HG03064 (cell line): ENCODE results near the gene APOBEC3H.

Experiments used
- ATAC-seq: cut with Tn5 transposase; IDR thresholded peaks from one replicate; pipeline ENCODE4 v1.9.1; 2021; ENCODE audit warnings: low read depth; ENCODE audit not compliant: unreplicated experiment

The APOBEC3H gene

DNA sequence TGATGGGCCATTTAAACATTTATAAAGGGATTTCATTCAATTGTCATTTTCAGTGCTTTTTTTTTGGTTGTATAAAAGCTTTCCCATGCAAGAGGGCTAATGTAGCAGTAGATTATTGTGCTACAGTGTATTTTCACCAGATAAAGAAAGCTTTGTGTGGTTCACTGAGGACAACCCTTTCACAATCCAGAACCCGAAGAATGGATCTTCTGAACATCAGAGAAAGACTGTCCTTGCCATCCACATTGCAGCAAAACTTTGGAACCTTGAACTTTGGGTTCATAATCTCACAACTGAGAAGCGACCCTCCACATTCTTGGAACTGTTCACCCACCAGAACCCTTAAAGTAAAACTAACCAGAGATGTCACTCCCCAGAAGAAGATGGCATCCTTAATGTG is 9.3 kb downstream of the APOBEC3H start:
- ATAC-seq: no peak

DNA sequence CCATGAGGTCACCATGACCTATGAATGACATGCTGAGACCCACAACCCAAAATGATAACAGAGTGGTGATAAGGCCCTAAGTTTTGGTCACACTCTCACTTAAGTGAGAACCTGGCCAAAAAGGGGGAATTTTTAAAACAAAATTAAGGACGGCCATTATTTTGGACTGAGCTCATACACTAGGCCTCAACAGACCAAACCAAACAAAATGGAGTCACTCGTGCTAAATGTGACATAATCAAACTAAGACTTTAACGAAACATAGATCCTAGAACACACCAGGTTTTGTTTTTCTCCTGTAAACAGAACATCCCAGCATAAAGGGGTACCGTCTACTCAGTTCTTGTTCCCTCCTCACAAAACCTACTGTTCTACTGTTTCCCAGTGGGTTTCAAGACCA is 11.4 kb downstream of the APOBEC3H start:
- no peak for ATAC-seq

GRCh38 chr22:39109361-39109760 is 12.3 kb downstream of the APOBEC3H start:
- no peak for ATAC-seq

DNA sequence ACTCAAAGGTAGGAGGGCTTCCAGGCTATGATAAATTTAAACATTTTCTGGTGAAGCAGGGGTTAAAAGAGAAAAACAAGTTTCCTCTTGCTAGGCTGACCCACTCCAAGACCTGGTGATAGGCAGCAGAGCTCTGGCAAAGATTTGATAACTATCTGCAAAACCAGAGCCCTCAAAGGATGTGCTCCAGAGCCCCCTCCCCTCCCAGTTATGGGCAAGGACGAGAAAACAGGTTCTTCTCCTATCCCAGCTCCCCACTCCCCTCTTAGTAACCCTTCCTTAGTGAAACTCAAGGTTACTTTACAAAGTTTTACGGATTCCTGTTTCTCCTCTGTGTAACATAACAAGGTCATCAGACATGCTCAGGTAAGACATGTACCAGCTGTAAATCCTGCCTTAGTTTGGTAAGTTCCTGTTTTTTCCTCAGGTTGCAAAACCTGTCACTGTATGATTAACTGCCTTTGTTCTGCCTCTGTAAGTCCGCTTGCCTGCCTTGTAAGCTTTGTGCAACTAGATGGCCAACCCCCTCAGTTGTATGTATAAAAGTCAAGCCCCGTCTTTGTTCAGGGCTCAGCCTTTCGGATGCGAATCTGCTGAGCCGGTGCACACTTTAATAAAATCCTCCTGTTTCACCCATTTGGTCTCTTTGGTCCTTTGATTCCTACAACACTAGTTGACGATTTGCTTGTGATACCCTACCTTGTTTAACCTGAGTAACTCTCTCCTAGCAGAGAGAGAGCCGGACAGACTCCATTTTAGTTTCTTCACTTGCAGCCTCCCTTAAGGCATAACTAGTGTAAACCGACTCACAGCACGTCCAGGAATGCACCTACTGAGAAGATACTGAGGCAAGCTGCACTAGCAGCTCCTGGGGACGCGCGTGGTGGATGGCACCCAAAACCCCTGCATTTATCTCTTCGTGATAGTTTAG is 13.9 kb downstream of the APOBEC3H start:
- ATAC-seq: no peak

- ATAC-seq: no peak
Observed at GRCh38 chr22:39114112-39114511, 17.1 kb downstream of the APOBEC3H start.

- no peak for ATAC-seq
Observed at GRCh38 chr22:39115570-39115969, 18.5 kb downstream of the APOBEC3H start.

- no peak for ATAC-seq
Observed at GRCh38 chr22:39115977-39116621, 19.1 kb downstream of the APOBEC3H start.

GRCh38 chr22:39117585-39118191 is 20.6 kb downstream of the APOBEC3H start:
- ATAC-seq: no peak

DNA sequence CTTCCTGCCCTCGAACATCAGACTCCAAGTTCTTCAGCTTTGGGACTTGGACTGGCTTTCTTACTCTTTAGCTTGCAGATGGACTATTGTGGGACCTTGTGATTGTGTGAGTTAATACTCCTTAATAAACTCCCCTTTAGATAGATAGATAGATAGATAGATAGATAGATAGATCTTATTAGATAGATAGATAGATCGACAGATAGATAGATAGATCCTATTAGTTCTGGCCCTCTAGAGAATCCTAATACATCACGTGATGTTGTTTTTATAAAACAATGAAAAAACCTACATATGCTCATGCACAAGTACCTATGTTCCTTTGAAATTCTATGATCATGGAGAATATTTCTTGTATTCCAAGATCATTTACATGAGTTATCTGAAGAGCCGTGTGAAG is 23.9 kb downstream of the APOBEC3H start:
- ATAC-seq: no peak

DNA sequence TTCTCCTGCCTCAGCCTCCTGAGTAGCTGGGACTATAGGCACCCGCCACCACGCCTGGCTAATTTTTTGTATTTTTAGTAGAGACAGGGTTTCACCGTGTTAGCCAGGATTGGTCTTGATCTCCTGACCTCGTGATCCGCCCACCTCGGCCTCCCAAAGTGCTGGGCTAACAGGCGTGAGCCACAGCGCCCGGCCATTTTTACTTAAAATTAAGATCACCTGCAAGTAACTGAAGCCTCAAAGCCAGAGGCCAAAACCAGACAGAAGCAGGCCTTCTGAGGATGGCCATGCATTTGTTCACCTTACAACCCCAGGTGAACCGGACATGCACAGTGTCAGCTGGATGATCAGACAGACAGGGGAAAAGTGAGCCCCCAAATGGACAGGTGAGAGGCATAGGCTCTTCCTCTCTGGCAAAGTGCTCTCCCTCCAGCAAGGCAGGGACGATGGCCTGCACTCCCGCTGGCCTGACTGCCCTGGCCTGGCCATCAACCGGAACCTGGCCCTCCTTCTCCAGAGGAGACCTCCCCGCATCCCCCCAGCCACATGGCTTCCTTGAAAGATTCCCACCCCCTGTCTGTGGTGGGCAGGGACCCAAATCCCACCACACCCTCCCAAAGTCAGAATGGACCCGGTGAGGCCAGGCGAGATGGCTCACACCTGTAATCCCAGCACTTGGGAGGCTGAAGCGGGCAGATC is 25.9 kb downstream of the APOBEC3H start:
- no peak for ATAC-seq

DNA sequence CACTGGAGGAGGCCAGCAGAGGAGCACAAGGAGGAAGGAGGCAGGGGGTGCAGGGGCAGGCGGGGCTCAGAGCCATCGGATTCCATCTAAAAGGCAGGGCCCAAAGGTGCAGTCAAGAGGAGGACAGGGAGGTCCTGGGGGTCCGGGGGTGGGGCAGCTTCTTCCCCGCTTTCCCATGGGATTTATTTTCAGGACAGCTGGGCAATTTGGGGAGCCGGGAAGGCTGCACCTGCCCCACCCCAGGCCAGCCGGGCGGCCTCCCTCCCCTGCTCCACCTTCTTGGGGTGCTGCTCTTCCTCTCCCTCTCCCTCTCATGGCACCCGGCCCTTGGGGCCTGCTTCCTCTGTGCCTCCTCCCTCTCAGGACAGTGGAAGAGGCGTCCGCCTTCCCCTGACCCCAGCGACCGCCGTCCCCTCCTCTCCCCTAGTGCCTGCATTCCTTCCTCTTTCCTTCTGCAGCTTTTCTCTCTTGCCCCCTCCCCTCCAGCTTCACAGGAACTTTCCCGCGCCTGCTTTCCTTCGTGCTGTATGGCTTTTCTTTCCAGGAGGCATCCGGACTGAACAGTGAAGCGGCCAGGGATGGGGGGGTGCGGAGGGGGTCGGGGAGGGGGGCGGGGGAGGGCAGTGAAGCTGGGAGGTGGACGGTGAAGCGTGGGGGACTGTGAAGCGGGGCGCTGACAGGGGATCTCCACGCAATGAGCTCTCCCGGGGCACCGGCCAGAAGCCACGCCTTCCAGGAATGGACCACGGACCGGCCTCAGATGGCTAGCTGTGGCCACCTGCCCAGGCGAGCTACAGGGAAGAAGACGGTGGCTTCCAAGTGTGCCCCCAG is 26.9 kb downstream of the APOBEC3H start:
- ATAC-seq: no peak

DNA sequence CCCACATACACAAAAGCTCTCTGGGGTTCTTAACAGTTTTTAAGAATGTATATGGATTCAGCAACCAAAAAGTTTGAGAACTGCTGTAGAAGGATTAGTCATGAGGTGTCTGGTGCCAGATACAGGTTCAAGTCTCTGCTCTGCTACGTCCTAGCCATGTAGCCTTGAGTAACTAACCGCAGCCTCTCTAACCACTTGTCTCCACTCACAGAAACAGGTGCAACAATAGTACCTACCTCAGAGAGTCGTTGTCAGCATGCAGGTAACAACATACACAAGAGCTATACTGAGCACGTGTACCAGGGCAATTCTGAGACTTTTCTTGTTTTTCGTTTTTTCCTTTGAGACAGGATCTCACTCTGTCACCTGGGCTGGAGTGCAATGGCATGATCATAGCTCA is 28.6 kb downstream of the APOBEC3H start:
- ATAC-seq: no peak

DNA sequence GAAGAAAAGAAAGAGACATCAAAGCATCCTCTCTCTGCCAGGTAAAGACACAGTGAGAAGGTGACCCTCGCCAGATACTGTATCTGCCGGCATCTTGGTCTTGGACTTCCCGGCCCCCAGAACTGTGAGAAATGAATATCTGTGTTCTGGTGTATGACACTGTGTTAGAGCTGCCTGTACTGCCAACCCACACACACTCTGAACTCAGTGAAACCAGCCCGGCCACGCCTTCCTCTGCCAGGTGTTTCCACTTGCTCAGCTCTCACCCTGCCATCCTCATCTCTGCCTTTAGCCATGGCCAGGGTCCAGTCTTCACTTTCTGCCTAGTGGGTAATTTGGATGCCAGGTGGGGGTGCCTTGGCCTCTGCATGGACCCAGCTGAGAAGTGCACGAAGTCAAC is 31.5 kb downstream of the APOBEC3H start:
- no peak for ATAC-seq

GRCh38 chr22:39129081-39129480 is 32.0 kb downstream of the APOBEC3H start:
- no peak for ATAC-seq

GRCh38 chr22:39129746-39130145 is 32.7 kb downstream of the APOBEC3H start:
- ATAC-seq: no peak

DNA sequence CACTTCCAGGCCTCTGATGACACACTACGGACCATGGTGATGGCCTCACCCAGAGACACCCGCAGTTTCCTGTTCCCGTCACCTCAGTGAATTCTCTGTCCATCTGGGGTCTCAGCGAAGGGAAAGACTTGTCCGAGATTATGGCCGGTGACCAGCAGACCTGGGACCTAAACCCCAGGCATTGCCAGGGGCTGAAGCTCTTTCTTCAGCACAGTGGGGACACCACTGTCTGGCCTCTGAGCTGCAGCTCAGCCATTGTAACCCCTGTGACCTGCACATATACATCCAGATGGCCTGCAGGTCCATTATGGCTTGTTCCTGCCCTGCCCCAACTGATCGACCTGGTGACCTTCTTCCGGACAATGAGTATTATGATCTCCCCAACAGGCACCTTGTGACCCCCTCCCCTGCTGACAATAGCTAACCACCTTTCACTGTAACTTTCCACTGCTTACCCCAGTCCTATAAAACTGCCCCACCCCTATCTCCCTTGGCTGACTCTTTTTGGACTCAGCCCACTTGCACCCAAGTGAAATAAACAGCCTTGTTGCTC is 33.2 kb downstream of the APOBEC3H start:
- ATAC-seq: no peak

- ATAC-seq: no peak
Observed at GRCh38 chr22:39130892-39131855, 34.1 kb downstream of the APOBEC3H start.

GRCh38 chr22:39132281-39132680 is 35.2 kb downstream of the APOBEC3H start:
- no peak for ATAC-seq
